K562 (cell line): ENCODE measurements around the gene ARHGAP8. TPM values are rescaled to one million over a fixed set of nuclear protein-coding genes. Genes with fewer than 3 reads are reported as not detected.

Experiments used
- ATAC-seq: fragments of 200-7000 bp; cut with Tn5 transposase; 3 replicates; pipeline ENCODE4 v1.9.1; 2020; ENCODE audit warnings: moderate library complexity
- BruUV-seq: library from RNA; stranded (reverse); fragments of 400-500 nt; replicated peaks from 2 replicates; lab custom pipeline; 2021; lab: Mats Ljungman, UMichigan
- CTCF ChIA-PET: fragments of 300-600 bp; formaldehyde crosslinking; extraction: SDS; loops from one replicate; lab custom pipeline; 2021; ENCODE audit warnings: low intra/inter-chr PET ratio; lab: Yijun Ruan, JAX
- POLR2A ChIA-PET: fragments of 300-600, 350-650 bp; sonication (Branson Sonifier 250); formaldehyde crosslinking; extraction: SDS; loops from one replicate; lab custom pipeline; 2021; ENCODE audit warnings: antibody characterized with exemption, inconsistent platforms; lab: Yijun Ruan, JAX
- DNase-seq, 4 experiments: peaks; one replicate each; pipeline versions ENCODE4 v3.0.0 to v3.0.0-alpha.2; 2011 to 2018; ENCODE audit warnings: low spot score in 3 of 4, mixed read lengths in 3 of 4; ENCODE audit errors: extremely low read depth in 1 of 4
- FAIRE-seq: peaks from 2 replicates; lab custom pipeline; 2011; peaks lifted over from hg19 to GRCh38; lab: Jason Lieb, UNC
- H2AFZ ChIP-seq: 2 replicates; pipeline ENCODE4 v1.6.0; 2011; ENCODE audit warnings: low read depth, low read length, control low read depth, inconsistent platforms
- H3K27ac ChIP-seq: fragments of 200-600 bp; 3 replicates; pipeline ENCODE4 v1.8.0; 2011; ENCODE audit warnings: low read depth, mild to moderate bottlenecking, control low read depth, inconsistent platforms, low read length, moderate library complexity, mixed read lengths; ENCODE audit errors: extremely low read depth
- H3K27me3 ChIP-seq, 2 experiments: fragments of 300-600 bp in 1 of 2; 2 replicates in 1 of 2; 3 replicates in 1 of 2; pipeline versions ENCODE4 v1.6.0 to v1.8.0; 2011; ENCODE audit warnings: inconsistent platforms in 2 of 2, low read length in 2 of 2, mild to moderate bottlenecking in 1 of 2, mixed read lengths in 1 of 2, moderate library complexity in 1 of 2; ENCODE audit not compliant: control insufficient read depth in 2 of 2, insufficient read depth in 2 of 2
- H3K36me3 ChIP-seq: fragments of 300-600 bp; 3 replicates; pipeline ENCODE4 v1.8.0; 2011; ENCODE audit warnings: mild to moderate bottlenecking, low read length, inconsistent platforms; ENCODE audit not compliant: control insufficient read depth, insufficient read depth
- H3K4me1 ChIP-seq, 2 experiments: fragments of 200-600 bp in 1 of 2; replicated peaks in 1 of 2; 2 replicates in 1 of 2; 3 replicates in 1 of 2; pipeline versions ENCODE4 v1.5.1 to v1.8.0; 2011; ENCODE audit warnings: inconsistent platforms in 2 of 2, low read length in 2 of 2, mild to moderate bottlenecking in 1 of 2, mixed read lengths in 1 of 2, moderate library complexity in 1 of 2; ENCODE audit not compliant: control insufficient read depth in 2 of 2, insufficient read depth in 2 of 2
- H3K4me2 ChIP-seq: 2 replicates; pipeline ENCODE4 v1.6.1; 2011; ENCODE audit warnings: low read length, control low read depth, inconsistent platforms, mixed read lengths; ENCODE audit not compliant: insufficient read depth
- H3K4me3 ChIP-seq: fragments of 200-600 bp; sonication (generic), shearing (Covaris generic); 2 replicates; pipeline ENCODE4 v1.5.1; 2016; ENCODE audit warnings: control low read depth, inconsistent platforms
- H3K79me2 ChIP-seq: fragments of 200-600 bp; 3 replicates; pipeline ENCODE4 v1.8.0; 2011; ENCODE audit warnings: low read length, inconsistent platforms; ENCODE audit not compliant: control insufficient read depth, insufficient read depth
- H3K9ac ChIP-seq, 2 experiments: 2 replicates each; pipeline versions ENCODE4 v1.6.0 to v1.6.1; 2011; ENCODE audit warnings: low read depth in 2 of 2, low read length in 2 of 2, control low read depth in 1 of 2, inconsistent platforms in 1 of 2, mild to moderate bottlenecking in 1 of 2, mixed read lengths in 1 of 2; ENCODE audit not compliant: insufficient read depth in 1 of 2
- H3K9me1 ChIP-seq: one replicate; pipeline ENCODE4 v1.6.0; 2011; ENCODE audit warnings: inconsistent platforms, mild to moderate bottlenecking, low read length, moderate library complexity; ENCODE audit not compliant: control insufficient read depth, insufficient read depth
- H3K9me3 ChIP-seq: replicated peaks from 2 replicates; pipeline ENCODE4 v1.5.1; 2011; ENCODE audit warnings: low read depth, low read length, inconsistent platforms; ENCODE audit not compliant: control insufficient read depth, insufficient read depth
- H4K20me1 ChIP-seq: replicated peaks from 2 replicates; pipeline ENCODE4 v1.6.1; 2011; ENCODE audit warnings: low read length, inconsistent platforms, mixed read lengths; ENCODE audit not compliant: control insufficient read depth, insufficient read depth
- HOXB6 ChIP-seq: fragments of 250-450 bp; sonication (Bioruptor Pico); IDR thresholded peaks from 2 replicates; pipeline ENCODE4 v1.5.1; 2022; ENCODE audit warnings: mild to moderate bottlenecking, borderline replicate concordance
- KHSRP ChIP-seq: fragments of 450-650 bp; IDR thresholded peaks from 2 replicates; pipeline ENCODE4 v1.6.1; 2017
- MTA3 ChIP-seq: fragments of 450-650 bp; formaldehyde crosslinking; IDR thresholded peaks from 2 replicates; pipeline ENCODE4 v1.6.1; 2017; ENCODE audit warnings: mild to moderate bottlenecking, borderline replicate concordance
- NR3C1 ChIP-seq: sonication (generic); formaldehyde crosslinking; IDR thresholded peaks from 2 replicates; pipeline ENCODE4 v1.8.1; 2022; ENCODE audit warnings: missing genetic modification reagents
- OTX1 ChIP-seq: fragments of 450-650 bp; formaldehyde crosslinking; IDR thresholded peaks from 2 replicates; pipeline ENCODE4 v1.4.0; 2022; ENCODE audit warnings: mild to moderate bottlenecking
- SMARCA5 ChIP-seq: fragments of 450-650 bp; IDR thresholded peaks from 2 replicates; pipeline ENCODE4 v1.6.1; 2016
- SUPT5H ChIP-seq: fragments of 450-650 bp; IDR thresholded peaks from 2 replicates; pipeline ENCODE4 v1.6.1; 2016
- ZNF354B ChIP-seq: fragments of 250-450 bp; sonication (Bioruptor Pico); IDR thresholded peaks from 2 replicates; pipeline ENCODE4 v1.4.0; 2020
- ZSCAN32 ChIP-seq: fragments of 450-650 bp; formaldehyde crosslinking; IDR thresholded peaks from 2 replicates; pipeline ENCODE4 v1.4.0; 2020; ENCODE audit warnings: mild to moderate bottlenecking, moderate library complexity
- WGBS: fragments of 100-300 bp; shearing (Covaris generic); methylation state at CpG from one replicate; pipeline ENCODE4 v1.1.6; 2016; ENCODE audit warnings: low coverage, mixed read lengths; ENCODE audit not compliant: insufficient coverage; ENCODE audit errors: missing lambda C conversion rate; 5-methylcytosine and 5-hydroxymethylcytosine counted together
- in situ Hi-C: fragments of 300-500 bp; cut with MboI; formaldehyde crosslinking; loops from 4 replicates; pipeline ENCODE4 v1.15.0; 2018; ENCODE audit warnings: inconsistent platforms, mixed read lengths
- intact Hi-C: fragments of 100-400 bp; cut with micrococcal nuclease; formaldehyde crosslinking; loops from 2 replicates; pipeline ENCODE4 v1.14.2; 2022
- polyA plus RNA-seq, 8 experiments: library from polyadenylated mRNA; depleted of rRNA in 4 of 8; stranded (reverse) in 5 of 8; unstranded in 3 of 8; fragments of >200 nt; fragmentation: Nextera tagmentation in 2 of 8; fragmentation: Illumina TruSeq in 1 of 8; extraction: Ambion mirVana in 2 of 8; extraction: Trizol in 1 of 8; gene quantifications; 2 replicates each; pipeline versions ENCODE4 v1.2.1 to v1.2.3, GENCODE V29; 2011 to 2014; ENCODE audit warnings: inconsistent platforms in 1 of 8, missing spikeins in 1 of 8
- total RNA-seq, 7 experiments: library from RNA; depleted of rRNA in 6 of 7; stranded (reverse); fragments of >200 nt in 6 of 7; fragmentation: Illumina TruSeq in 2 of 7; extraction: Trizol in 2 of 7; gene quantifications; 2 replicates each; pipeline versions ENCODE4 v1.2.1 to v1.2.3, GENCODE V29; 2011 to 2021; ENCODE audit warnings: low replicate concordance in 1 of 7
- TF ChIP-seq, protein P1 (sequence below), 2 experiments: fragments of 450-650 bp in 1 of 2; sonication (generic) in 1 of 2; formaldehyde crosslinking in 1 of 2; IDR thresholded peaks in 1 of 2; conservative IDR thresholded peaks in 1 of 2; 2 replicates each; pipeline versions ENCODE4 v1.6.1 to v1.8.1; 2016 to 2023; ENCODE audit warnings: mild to moderate bottlenecking in 2 of 2, moderate library complexity in 2 of 2, inconsistent platforms in 1 of 2, missing genetic modification reagents in 1 of 2
- TF ChIP-seq, protein P2 (sequence below): fragments of 450-650 bp; formaldehyde crosslinking; IDR thresholded peaks from 2 replicates; pipeline ENCODE4 v1.4.0; 2020; ENCODE audit warnings: mild to moderate bottlenecking, moderate library complexity

Gene ARHGAP8
- total and polyA plus RNA-seq, 9 of the 15 experiments (the other 6 are each of a cell fraction or from before 2014, with no cell fraction given): 0.15 to 2.2 (median 0.62) TPM

DNA sequence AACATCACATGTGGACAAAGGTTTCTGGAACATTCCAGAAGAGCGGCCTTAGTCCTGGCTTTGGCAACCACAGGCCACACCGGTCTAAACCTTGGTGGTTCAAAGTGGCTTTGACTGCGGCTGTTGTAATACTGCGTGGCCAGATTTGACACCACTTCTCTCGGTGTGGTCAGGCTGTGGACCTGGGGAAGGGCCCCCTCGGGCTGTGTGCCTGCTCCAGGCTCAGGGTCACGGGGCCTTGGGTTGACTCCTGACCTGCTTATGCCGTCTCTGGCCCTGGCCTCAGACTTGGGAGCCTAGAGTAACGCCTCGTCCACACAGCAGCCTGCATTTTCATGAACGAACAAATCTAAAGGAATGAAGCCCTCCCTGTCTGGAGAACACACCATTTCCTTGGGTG lies 139.4 kb downstream of the ARHGAP8 start:
- peaks cover 2 to 18% of the 10 kb centered on the region in 2 experiments; a peak in 2 of 5 replicates for H3K27me3 ChIP-seq
- no peak overlapping the region for H3K4me3 ChIP-seq
- H3K79me2 ChIP-seq: no peaks in the 10 kb centered on the region
- intact Hi-C loops: no loop called here
- no peaks in the 10 kb centered on the region for H3K36me3 ChIP-seq
- H3K27ac ChIP-seq: no peak overlapping the region
- 0 out of 2 replicates have a peak, but pooled peaks cover 4% of the 10 kb centered on the region for H4K20me1 ChIP-seq
- H3K9ac ChIP-seq: no peak overlapping the region
- no peaks in the 10 kb centered on the region for H3K9me1 ChIP-seq
- H3K9me3 ChIP-seq: no peaks in the 10 kb centered on the region
- FAIRE-seq (no peak), ATAC-seq (no peak), DNase-seq (no peak)
- BruUV-seq: no TSS peak
- ChIA-PET POLR2A (no interaction called here), CTCF (no interaction called here)
- no peaks in the 10 kb centered on the region; a peak in 1 of 5 replicates for H3K4me1 ChIP-seq
- no peak overlapping the region for H3K4me2 ChIP-seq
- H2AFZ ChIP-seq: no peak overlapping the region
- TF ChIP-seq MTA3: no peak
- TF ChIP-seq ZSCAN32 (CRISPR knock-in tag): no peak
- TF ChIP-seq, protein P1, sequence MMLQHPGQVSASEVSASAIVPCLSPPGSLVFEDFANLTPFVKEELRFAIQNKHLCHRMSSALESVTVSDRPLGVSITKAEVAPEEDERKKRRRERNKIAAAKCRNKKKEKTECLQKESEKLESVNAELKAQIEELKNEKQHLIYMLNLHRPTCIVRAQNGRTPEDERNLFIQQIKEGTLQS (IDR thresholded peaks at IDR 0.05): no peak
- TF ChIP-seq, protein P1 (CRISPR knock-in tag; conservative IDR thresholded peaks at IDR 0.05): no peak
- no peak for TF ChIP-seq SUPT5H
- no peak for TF ChIP-seq SMARCA5
- TF ChIP-seq ZNF354B: no peak
- no peak for TF ChIP-seq NR3C1 (CRISPR knock-in tag)
- no peak for TF ChIP-seq HOXB6 (CRISPR knock-in tag)
- no peak for TF ChIP-seq KHSRP
- no peak for TF ChIP-seq OTX1
- TF ChIP-seq, protein P2, sequence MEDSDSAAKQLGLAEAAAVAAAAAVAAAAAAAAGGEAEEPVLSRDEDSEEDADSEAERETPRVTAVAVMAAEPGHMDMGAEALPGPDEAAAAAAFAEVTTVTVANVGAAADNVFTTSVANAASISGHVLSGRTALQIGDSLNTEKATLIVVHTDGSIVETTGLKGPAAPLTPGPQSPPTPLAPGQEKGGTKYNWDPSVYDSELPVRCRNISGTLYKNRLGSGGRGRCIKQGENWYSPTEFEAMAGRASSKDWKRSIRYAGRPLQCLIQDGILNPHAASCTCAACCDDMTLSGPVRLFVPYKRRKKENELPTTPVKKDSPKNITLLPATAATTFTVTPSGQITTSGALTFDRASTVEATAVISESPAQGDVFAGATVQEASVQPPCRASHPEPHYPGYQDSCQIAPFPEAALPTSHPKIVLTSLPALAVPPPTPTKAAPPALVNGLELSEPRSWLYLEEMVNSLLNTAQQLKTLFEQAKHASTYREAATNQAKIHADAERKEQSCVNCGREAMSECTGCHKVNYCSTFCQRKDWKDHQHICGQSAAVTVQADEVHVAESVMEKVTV (CRISPR knock-in tag): no peak
- 9% methylated on average over 7 of the region's 11 CpGs for WGBS
- in situ Hi-C loops: no loop called here
